ENCODE measurements around the gene CLEC3A.
"Not testable (repeated sequence)": the region's sequence is repeated elsewhere in the genome, so short reads cannot be mapped to it uniquely, and the experiment has no call there.

The CLEC3A gene
- 0 to 1.8 (median 0) reads per million in 17 experiments for total RNA-seq

GRCh38 chr16:78022347-78023060 lies at the start of gene CLEC3A:
Gene CLEC3A, plus strand, starts transcription at chr16:78022548. Its CDS starts 79 bp downstream, at chr16:78022627.
- no peak for DNase-seq

- peak in 3 of 4 experiments; percentile 6 to 22 (median 10) for DNase-seq
Measured at GRCh38 chr16:77974883-77975282, 47.5 kb upstream of the CLEC3A start.

GRCh38 chr16:77975942-77976341 lies 46.4 kb upstream of the CLEC3A start:
- no peak for DNase-seq

GRCh38 chr16:77977339-77977738 lies 45.0 kb upstream of the CLEC3A start:
- peak; percentile 55 to 75 (median 68) for DNase-seq

- no peak for DNase-seq
Measured at GRCh38 chr16:77985111-77985510, 37.2 kb upstream of the CLEC3A start.

GRCh38 chr16:77986011-77986740 lies 36.2 kb upstream of the CLEC3A start:
- DNase-seq: no peak

- DNase-seq: no peak
Measured at GRCh38 chr16:77987810-77988209, 34.5 kb upstream of the CLEC3A start.

GRCh38 chr16:77989846-77990245 lies 32.5 kb upstream of the CLEC3A start:
- DNase-seq: no peak

- DNase-seq: no peak
Measured at GRCh38 chr16:77991701-77992100, 30.6 kb upstream of the CLEC3A start.

GRCh38 chr16:77992381-77992780 lies 30.0 kb upstream of the CLEC3A start:
- DNase-seq: not testable (repeated sequence)

GRCh38 chr16:77993111-77993985 lies 29.0 kb upstream of the CLEC3A start:
- DNase-seq: no peak

GRCh38 chr16:77995843-77996455 lies 26.4 kb upstream of the CLEC3A start:
- no peak for DNase-seq

GRCh38 chr16:77998350-77999023 lies 23.9 kb upstream of the CLEC3A start:
- no peak for DNase-seq

GRCh38 chr16:78001451-78002025 lies 20.8 kb upstream of the CLEC3A start:
- peak in 1 of 4 experiments; percentile 3 for DNase-seq

- DNase-seq: peak; percentile 85 to 91 (median 88)
Measured at GRCh38 chr16:78002915-78003538, 19.3 kb upstream of the CLEC3A start.

- no peak for DNase-seq
Measured at GRCh38 chr16:78004517-78004916, 17.8 kb upstream of the CLEC3A start.

- DNase-seq: peak; percentile 3 to 44 (median 11)
Measured at GRCh38 chr16:78005881-78006280, 16.5 kb upstream of the CLEC3A start.

- no peak for DNase-seq
Measured at GRCh38 chr16:78007121-78007520, 15.2 kb upstream of the CLEC3A start.

- no peak for DNase-seq
Measured at GRCh38 chr16:78024159-78024558, 1.8 kb downstream of the CLEC3A start.

GRCh38 chr16:78025631-78026030 lies 3.3 kb downstream of the CLEC3A start:
- DNase-seq: no peak

GRCh38 chr16:78028018-78028417 lies 5.7 kb downstream of the CLEC3A start:
- DNase-seq: no peak

Data from suppressor macrophage (primary cell).